PC-3 (cell line): ENCODE results near the gene MYO18A.

Source experiments
- EZH2phosphoT487 ChIP-seq: fragments of 300-600 bp; sonication (generic); IDR thresholded peaks from 2 replicates; pipeline ENCODE4 v1.6.1; 2018; ENCODE audit warnings: mild to moderate bottlenecking, antibody characterized with exemption, low read length, borderline replicate concordance
- TF ChIP-seq, protein P1 (sequence below): fragments of 300-600 bp; sonication (generic); conservative IDR thresholded peaks from 2 replicates; pipeline ENCODE4 v1.5.1; 2017; ENCODE audit warnings: antibody characterized with exemption, low read depth, mild to moderate bottlenecking, low read length

DNA sequence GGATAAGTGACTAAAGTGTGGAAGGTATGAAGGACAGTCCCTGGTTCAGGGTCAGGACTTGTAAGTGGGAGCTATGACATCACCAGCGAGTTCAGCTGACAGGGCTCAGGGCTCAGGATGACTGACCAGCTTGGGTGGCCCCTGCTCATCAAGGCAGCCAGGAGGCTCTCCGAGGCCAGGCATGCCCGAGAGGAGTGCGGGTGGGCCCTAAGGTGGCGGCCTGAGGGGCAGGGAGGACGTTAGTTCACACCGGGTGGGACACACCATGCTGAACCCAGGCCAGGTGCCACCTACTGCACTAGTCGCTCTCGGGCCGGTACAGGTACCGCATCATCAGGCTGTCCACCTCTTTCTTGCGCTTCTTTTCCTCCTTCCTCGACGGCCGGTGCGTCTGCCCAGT is 100.8 kb downstream of the MYO18A start:
- TF ChIP-seq, protein P1, sequence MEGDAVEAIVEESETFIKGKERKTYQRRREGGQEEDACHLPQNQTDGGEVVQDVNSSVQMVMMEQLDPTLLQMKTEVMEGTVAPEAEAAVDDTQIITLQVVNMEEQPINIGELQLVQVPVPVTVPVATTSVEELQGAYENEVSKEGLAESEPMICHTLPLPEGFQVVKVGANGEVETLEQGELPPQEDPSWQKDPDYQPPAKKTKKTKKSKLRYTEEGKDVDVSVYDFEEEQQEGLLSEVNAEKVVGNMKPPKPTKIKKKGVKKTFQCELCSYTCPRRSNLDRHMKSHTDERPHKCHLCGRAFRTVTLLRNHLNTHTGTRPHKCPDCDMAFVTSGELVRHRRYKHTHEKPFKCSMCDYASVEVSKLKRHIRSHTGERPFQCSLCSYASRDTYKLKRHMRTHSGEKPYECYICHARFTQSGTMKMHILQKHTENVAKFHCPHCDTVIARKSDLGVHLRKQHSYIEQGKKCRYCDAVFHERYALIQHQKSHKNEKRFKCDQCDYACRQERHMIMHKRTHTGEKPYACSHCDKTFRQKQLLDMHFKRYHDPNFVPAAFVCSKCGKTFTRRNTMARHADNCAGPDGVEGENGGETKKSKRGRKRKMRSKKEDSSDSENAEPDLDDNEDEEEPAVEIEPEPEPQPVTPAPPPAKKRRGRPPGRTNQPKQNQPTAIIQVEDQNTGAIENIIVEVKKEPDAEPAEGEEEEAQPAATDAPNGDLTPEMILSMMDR, result no peak
- no peak for TF ChIP-seq EZH2phosphoT487
